Caco-2 (cell line): ENCODE results near the gene DIAPH2. TPM values are rescaled to one million over a fixed set of nuclear protein-coding genes. Genes with fewer than 3 reads are reported as not detected.

Source experiments
- BruUV-seq: library from RNA; stranded (reverse); fragments of 400-500 nt; replicated peaks from 2 replicates; lab custom pipeline; 2021; lab: Mats Ljungman, UMichigan
- CTCF ChIA-PET: fragments of 300-600 bp; sonication (Branson Sonifier 250); formaldehyde crosslinking; loops from one replicate; lab custom pipeline; 2022; ENCODE audit warnings: antibody characterized with exemption; lab: Charles Lee
- POLR2A ChIA-PET: fragments of 300-600 bp; sonication (Branson Sonifier 250); formaldehyde crosslinking; loops from one replicate; lab custom pipeline; 2022; ENCODE audit warnings: antibody characterized with exemption; lab: Charles Lee
- DNase-seq, 2 experiments: peaks; one replicate each; pipeline versions ENCODE4 v3.0.0 to v3.0.0-alpha.2; 2020 to 2022
- H3K27me3 ChIP-seq: replicated peaks from 2 replicates; pipeline ENCODE4 v1.6.0; 2011; ENCODE audit warnings: low read length; ENCODE audit not compliant: control insufficient read depth, insufficient read depth
- H3K36me3 ChIP-seq: 2 replicates; pipeline ENCODE4 v1.5.1; 2011; ENCODE audit warnings: low read length; ENCODE audit not compliant: control insufficient read depth, insufficient read depth
- H3K4me1 ChIP-seq: fragments of 250-450 bp; sonication (Bioruptor Pico); 2 replicates; pipeline ENCODE4 v1.5.1; 2020; ENCODE audit warnings: mild to moderate bottlenecking
- H3K4me3 ChIP-seq: 2 replicates; pipeline ENCODE4 v1.5.1; 2011; ENCODE audit warnings: low read depth, mild to moderate bottlenecking, control low read depth, low read length
- H3K9me3 ChIP-seq: fragments of 250-450 bp; sonication (Bioruptor Pico); 2 replicates; pipeline ENCODE4 v1.5.1; 2020; ENCODE audit warnings: mild to moderate bottlenecking, moderate library complexity
- H3K27ac Mint-ChIP-seq: one replicate; pipeline ENCODE4 v1.8.0; 2022; ENCODE audit warnings: mixed read lengths; ENCODE audit not compliant: unreplicated experiment
- H3K27me3 Mint-ChIP-seq: one replicate; pipeline ENCODE4 v1.8.0; 2022; ENCODE audit warnings: mixed read lengths; ENCODE audit not compliant: insufficient read depth, unreplicated experiment
- H3K36me3 Mint-ChIP-seq: one replicate; pipeline ENCODE4 v1.8.0; 2022; ENCODE audit warnings: mild to moderate bottlenecking, mixed read lengths; ENCODE audit not compliant: insufficient read depth, unreplicated experiment
- H3K4me1 Mint-ChIP-seq: one replicate; pipeline ENCODE4 v1.8.0; 2022; ENCODE audit warnings: low read depth, mixed read lengths; ENCODE audit not compliant: unreplicated experiment
- H3K4me3 Mint-ChIP-seq: one replicate; pipeline ENCODE4 v1.8.0; 2022; ENCODE audit warnings: mild to moderate bottlenecking, moderate library complexity, mixed read lengths; ENCODE audit not compliant: unreplicated experiment
- H3K9me3 Mint-ChIP-seq: one replicate; pipeline ENCODE4 v1.8.0; 2022; ENCODE audit warnings: mixed read lengths; ENCODE audit not compliant: unreplicated experiment
- intact Hi-C: fragments of 100-400 bp; cut with micrococcal nuclease; formaldehyde crosslinking; loops from one replicate; pipeline ENCODE4 v1.10.0; 2022; ENCODE audit not compliant: unreplicated experiment
- total RNA-seq: library from RNA; stranded (reverse); gene quantifications from 2 replicates; pipeline ENCODE4 v1.2.3, GENCODE V29; 2022
- TF ChIP-seq, protein P1 (sequence below), 2 experiments: fragments of 200-600 bp in 1 of 2; IDR thresholded peaks; 1 replicate in 1 of 2; 2 replicates in 1 of 2; pipeline versions ENCODE4 v1.5.1 to v1.8.0; 2011 to 2022; ENCODE audit warnings: antibody characterized with exemption in 1 of 2, control low read depth in 1 of 2, inconsistent platforms in 1 of 2, low read depth in 1 of 2, low read length in 1 of 2, mild to moderate bottlenecking in 1 of 2, moderate library complexity in 1 of 2; ENCODE audit not compliant: insufficient read depth in 1 of 2, severe bottlenecking in 1 of 2, unreplicated experiment in 1 of 2

The DIAPH2 gene
- total RNA-seq, 1 experiment from 2014 or later, result 16.1 TPM

GRCh38 chrX:97374266-97374665, 689.6 kb downstream of the DIAPH2 start:
- TF ChIP-seq, protein P1, sequence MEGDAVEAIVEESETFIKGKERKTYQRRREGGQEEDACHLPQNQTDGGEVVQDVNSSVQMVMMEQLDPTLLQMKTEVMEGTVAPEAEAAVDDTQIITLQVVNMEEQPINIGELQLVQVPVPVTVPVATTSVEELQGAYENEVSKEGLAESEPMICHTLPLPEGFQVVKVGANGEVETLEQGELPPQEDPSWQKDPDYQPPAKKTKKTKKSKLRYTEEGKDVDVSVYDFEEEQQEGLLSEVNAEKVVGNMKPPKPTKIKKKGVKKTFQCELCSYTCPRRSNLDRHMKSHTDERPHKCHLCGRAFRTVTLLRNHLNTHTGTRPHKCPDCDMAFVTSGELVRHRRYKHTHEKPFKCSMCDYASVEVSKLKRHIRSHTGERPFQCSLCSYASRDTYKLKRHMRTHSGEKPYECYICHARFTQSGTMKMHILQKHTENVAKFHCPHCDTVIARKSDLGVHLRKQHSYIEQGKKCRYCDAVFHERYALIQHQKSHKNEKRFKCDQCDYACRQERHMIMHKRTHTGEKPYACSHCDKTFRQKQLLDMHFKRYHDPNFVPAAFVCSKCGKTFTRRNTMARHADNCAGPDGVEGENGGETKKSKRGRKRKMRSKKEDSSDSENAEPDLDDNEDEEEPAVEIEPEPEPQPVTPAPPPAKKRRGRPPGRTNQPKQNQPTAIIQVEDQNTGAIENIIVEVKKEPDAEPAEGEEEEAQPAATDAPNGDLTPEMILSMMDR (IDR thresholded peaks at IDR 0.05; ENCODE audit: insufficient read depth in 1 of 2, low read depth in 1 of 2, low read length in 1 of 2, severe bottlenecking in 1 of 2, unreplicated experiment in 1 of 2), result no peak
- Mint-ChIP-seq H3K4me3 (no peak overlapping the region), H3K4me1 (no peaks in the 10 kb centered on the region), H3K27me3 (no peaks in the 10 kb centered on the region), H3K36me3 (no peaks in the 10 kb centered on the region), H3K9me3 (no peaks in the 10 kb centered on the region), H3K27ac (no peak overlapping the region)
- no TSS peak for BruUV-seq
- no peak for DNase-seq
- no peaks in the 10 kb centered on the region for H3K4me1 ChIP-seq
- H3K4me3 ChIP-seq, result no peak overlapping the region
- POLR2A ChIA-PET, result no interaction called here
- no peaks in the 10 kb centered on the region for H3K27me3 ChIP-seq
- H3K9me3 ChIP-seq, result no peaks in the 10 kb centered on the region
- no peaks in the 10 kb centered on the region for H3K36me3 ChIP-seq
- CTCF ChIA-PET, result no interaction called here
- intact Hi-C loops, result no loop called here

DNA sequence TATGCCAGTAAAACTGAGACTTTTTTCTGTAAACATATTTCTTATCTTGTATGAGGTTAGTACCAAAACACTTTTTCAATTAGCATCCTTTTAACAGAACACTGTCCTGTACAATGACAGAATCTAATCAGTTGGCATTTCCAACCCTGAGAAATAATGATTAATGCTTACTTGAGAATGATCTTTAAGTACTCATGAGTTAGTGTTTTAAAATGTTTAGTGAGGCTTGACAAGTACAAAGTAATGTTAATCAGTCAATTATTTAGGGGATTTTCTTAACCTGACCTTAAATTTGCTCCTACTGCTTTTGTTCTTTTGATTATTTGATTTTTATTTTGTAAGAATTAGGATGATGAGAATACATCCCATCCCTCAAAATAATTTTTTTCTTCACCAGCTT, 695.6 kb downstream of the DIAPH2 start:
- Histone ChIP-seq H3K4me3 (no peak overlapping the region), H3K4me1 (no peaks in the 10 kb centered on the region), H3K9me3 (no peaks in the 10 kb centered on the region), H3K36me3 (no peaks in the 10 kb centered on the region), H3K27me3 (no peaks in the 10 kb centered on the region)
- BruUV-seq, result no TSS peak
- Mint-ChIP-seq H3K27me3 (no peaks in the 10 kb centered on the region), H3K4me1 (no peaks in the 10 kb centered on the region), H3K4me3 (no peak overlapping the region), H3K36me3 (no peaks in the 10 kb centered on the region), H3K9me3 (no peaks in the 10 kb centered on the region), H3K27ac (no peak overlapping the region)
- intact Hi-C loops, result no loop called here
- POLR2A ChIA-PET, result no interaction called here
- CTCF ChIA-PET, result no interaction called here
- DNase-seq, result no peak
- TF ChIP-seq, protein P1 (IDR thresholded peaks at IDR 0.05; ENCODE audit: insufficient read depth in 1 of 2, low read depth in 1 of 2, low read length in 1 of 2, severe bottlenecking in 1 of 2, unreplicated experiment in 1 of 2), result no peak

- Histone ChIP-seq H3K36me3 (no peaks in the 10 kb centered on the region), H3K9me3 (no peaks in the 10 kb centered on the region), H3K4me1 (no peaks in the 10 kb centered on the region), H3K4me3 (no peak overlapping the region), H3K27me3 (no peaks in the 10 kb centered on the region)
- DNase-seq, result no peak
- intact Hi-C loops, result no loop called here
- H3K27me3 Mint-ChIP-seq, result no peaks in the 10 kb centered on the region
- H3K4me3 Mint-ChIP-seq, result no peak overlapping the region
- ChIA-PET CTCF (no interaction called here), POLR2A (no interaction called here)
- no TSS peak for BruUV-seq
- TF ChIP-seq, protein P1 (IDR thresholded peaks at IDR 0.05; ENCODE audit: insufficient read depth in 1 of 2, low read depth in 1 of 2, low read length in 1 of 2, severe bottlenecking in 1 of 2, unreplicated experiment in 1 of 2), result no peak
- H3K4me1 Mint-ChIP-seq, result no peaks in the 10 kb centered on the region
- no peak overlapping the region for H3K27ac Mint-ChIP-seq
- H3K36me3 Mint-ChIP-seq, result peaks cover 4% of the 10 kb centered on the region
- no peaks in the 10 kb centered on the region for H3K9me3 Mint-ChIP-seq
Measured at GRCh38 chrX:97384685-97385084, 700.0 kb downstream of the DIAPH2 start.
